Measurements from ENCODE around the gene POLD2. TPM values are rescaled to one million over a fixed set of nuclear protein-coding genes. Genes with fewer than 3 reads are reported as not detected.
A peak's percentile ranks its signal among the peaks of the same experiment; 100 is the strongest.

POLD2 gene
- total and polyA plus RNA-seq, 2 of the 8 experiments (the other 6 are each of a cell fraction or from before 2014, with no cell fraction given), result 148 to 214 TPM

DNA sequence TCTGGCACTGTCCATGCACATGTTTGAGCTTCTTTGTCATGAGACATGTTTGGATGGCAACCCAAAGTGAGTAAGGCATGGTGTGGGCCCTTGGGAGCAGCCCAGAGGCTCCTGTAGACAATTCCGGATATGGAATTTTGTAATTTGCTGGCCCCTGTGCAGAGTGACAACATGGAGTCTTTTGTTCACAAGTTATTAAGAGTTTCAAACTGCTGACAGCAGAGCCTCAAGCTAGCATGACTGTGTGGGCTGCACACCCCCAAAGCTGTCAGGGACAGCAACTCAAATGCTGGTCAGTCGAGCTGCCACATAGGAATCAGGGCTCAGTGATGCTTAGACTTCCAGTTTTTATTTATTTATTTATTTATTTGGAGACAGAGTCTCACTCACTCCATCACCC, 24.8 kb upstream of the POLD2 start:
- DNase-seq (ENCODE audit: low read depth in 1 of 2, low spot score in 2 of 2), result no peak
- no peak overlapping the region for H4K91ac ChIP-seq (replicated peaks; ENCODE audit: insufficient read length, low read length)
- H3K4me2 ChIP-seq (ENCODE audit: insufficient read depth in 1 of 2, low read depth in 2 of 2, low read length in 2 of 2), result no peak overlapping the region
- no peak overlapping the region for H3K27ac ChIP-seq (ENCODE audit: low read depth, low read length)
- no peak overlapping the region for H3K56ac ChIP-seq (replicated peaks; ENCODE audit: insufficient read length, low read depth, low read length)
- H3K23me2 ChIP-seq (ENCODE audit: low read depth, low read length), result peaks cover 8% of the 10 kb centered on the region; the same call in 1 of the 2 replicates
- no peak overlapping the region for H4K8ac ChIP-seq (ENCODE audit: extremely low read depth, insufficient read depth, low read length)
- H3K23ac ChIP-seq (ENCODE audit: insufficient read length), result no peak overlapping the region
- WGBS, 2 experiments (ENCODE audit: extremely low coverage in 1 of 2, insufficient coverage in 1 of 2, insufficient read length in 1 of 2, insufficient replicate concordance in 2 of 2, low coverage in 1 of 2, low lambda C conversion rate in 2 of 2, missing lambda C conversion rate in 1 of 2), result 91% methylated on average over 2 of the region's 2 CpGs; no CpG with 5 or more reads in 1 of the 2 experiments
- H4K20me1 ChIP-seq (replicated peaks in 1 of 2; ENCODE audit: control insufficient read depth in 1 of 2, insufficient read depth in 2 of 2, low read length in 2 of 2), result no peaks in the 10 kb centered on the region
- ChIA-PET POLR2A (ENCODE audit: partially characterized antibody) (interaction anchor here (1.2 to 1.8 kb wide), 3 partner anchors 15 to 60 kb away, joined by 3 to 7 read pairs (median 6); no protein-coding TSS in a partner anchor), CTCF (ENCODE audit: partially characterized antibody) (interaction anchor here (0.6 to 3.1 kb wide), 14 partner anchors 9 to 97 kb away, joined by 3 to 21 read pairs (median 4); no protein-coding TSS in a partner anchor)
- no peak overlapping the region for H3K9ac ChIP-seq (replicated peaks in 1 of 4; ENCODE audit: extremely low read depth in 1 of 4, low read depth in 3 of 4, low read length in 3 of 4)
- H2BK20ac ChIP-seq (ENCODE audit: low read length), result no peak overlapping the region
- no peaks in the 10 kb centered on the region for H3K79me2 ChIP-seq (ENCODE audit: control insufficient read depth in 1 of 2, insufficient read depth in 2 of 2, low read length in 2 of 2)
- no peak overlapping the region for H2BK5ac ChIP-seq (ENCODE audit: low read depth, low read length)
- no peak overlapping the region for H3K4ac ChIP-seq (replicated peaks; ENCODE audit: insufficient read length, low read depth, low read length)
- H3K27me3 ChIP-seq (replicated peaks in 1 of 4; ENCODE audit: control insufficient read depth in 3 of 4, extremely low read depth in 1 of 4, insufficient read depth in 3 of 4, low read length in 3 of 4), result peaks cover 13 to 27% (median 22%) of the 10 kb centered on the region in 4 experiments
- H3K36me3 ChIP-seq (ENCODE audit: control insufficient read depth in 2 of 4, insufficient read depth in 4 of 4, low read length in 3 of 4), result no peaks in the 10 kb centered on the region
- no peak overlapping the region for H2AK5ac ChIP-seq (ENCODE audit: low read depth, low read length)
- no peaks in the 10 kb centered on the region for H3K9me3 ChIP-seq (ENCODE audit: insufficient read depth in 2 of 2, low read depth in 1 of 2, low read length in 1 of 2)
- no peak overlapping the region for H2BK12ac ChIP-seq (ENCODE audit: low read depth, low read length)
- peaks cover 0 to 20% (median 8%) of the 10 kb centered on the region in 4 experiments; a peak in 4 of 7 replicates for H3K4me1 ChIP-seq (replicated peaks in 1 of 4; ENCODE audit: control insufficient read depth in 3 of 4, insufficient read depth in 4 of 4, low read length in 3 of 4)
- FAIRE-seq, result no peak
- no peak overlapping the region for H2AFZ ChIP-seq (ENCODE audit: low read length)
- no peak overlapping the region for H4K5ac ChIP-seq (ENCODE audit: insufficient read length, low read depth, low read length)
- H3K79me1 ChIP-seq (ENCODE audit: low read depth, low read length), result no peaks in the 10 kb centered on the region
- H2BK120ac ChIP-seq (replicated peaks; ENCODE audit: low read depth, low read length), result no peak overlapping the region
- H3K18ac ChIP-seq (ENCODE audit: extremely low read depth, low read length), result 0 out of 2 replicates have a peak overlapping the region, but pooled peaks have one; percentile 4
- no peak overlapping the region for H2BK15ac ChIP-seq (ENCODE audit: low read length)
- H3K14ac ChIP-seq (ENCODE audit: insufficient read length), result no peak overlapping the region
- H3K4me3 ChIP-seq (ENCODE audit: extremely low read depth in 1 of 4, insufficient read depth in 2 of 4, low read depth in 3 of 4, low read length in 4 of 4), result no peak overlapping the region
- no peak for TF ChIP-seq YY1 (IDR thresholded peaks at IDR 0.05; ENCODE audit: low read depth, low read length)
- no peak for TF ChIP-seq TBP (IDR thresholded peaks at IDR 0.05; ENCODE audit: low read depth, low read length)
- no peak for TF ChIP-seq HDAC6 (IDR thresholded peaks at IDR 0.05; ENCODE audit: low read depth, low read length)
- TF ChIP-seq POLR2A (IDR thresholded peaks at IDR 0.05; ENCODE audit: control extremely low read depth in 1 of 2, low read depth in 2 of 2, low read length in 2 of 2), result no peak
- no peak for TF ChIP-seq NRF1 (IDR thresholded peaks at IDR 0.05; ENCODE audit: low read depth, low read length)
- TF ChIP-seq, protein P1, sequence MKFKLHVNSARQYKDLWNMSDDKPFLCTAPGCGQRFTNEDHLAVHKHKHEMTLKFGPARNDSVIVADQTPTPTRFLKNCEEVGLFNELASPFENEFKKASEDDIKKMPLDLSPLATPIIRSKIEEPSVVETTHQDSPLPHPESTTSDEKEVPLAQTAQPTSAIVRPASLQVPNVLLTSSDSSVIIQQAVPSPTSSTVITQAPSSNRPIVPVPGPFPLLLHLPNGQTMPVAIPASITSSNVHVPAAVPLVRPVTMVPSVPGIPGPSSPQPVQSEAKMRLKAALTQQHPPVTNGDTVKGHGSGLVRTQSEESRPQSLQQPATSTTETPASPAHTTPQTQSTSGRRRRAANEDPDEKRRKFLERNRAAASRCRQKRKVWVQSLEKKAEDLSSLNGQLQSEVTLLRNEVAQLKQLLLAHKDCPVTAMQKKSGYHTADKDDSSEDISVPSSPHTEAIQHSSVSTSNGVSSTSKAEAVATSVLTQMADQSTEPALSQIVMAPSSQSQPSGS (IDR thresholded peaks at IDR 0.05; ENCODE audit: low read length), result no peak
- TF ChIP-seq ASH2L (IDR thresholded peaks at IDR 0.05; ENCODE audit: low read length), result no peak
- TF ChIP-seq CBX8 (IDR thresholded peaks at IDR 0.05; ENCODE audit: borderline replicate concordance, low read depth, low read length), result no peak
- no peak for TF ChIP-seq RXRA (IDR thresholded peaks at IDR 0.05; ENCODE audit: insufficient read depth, low read depth, low read length)
- TF ChIP-seq, protein P2, sequence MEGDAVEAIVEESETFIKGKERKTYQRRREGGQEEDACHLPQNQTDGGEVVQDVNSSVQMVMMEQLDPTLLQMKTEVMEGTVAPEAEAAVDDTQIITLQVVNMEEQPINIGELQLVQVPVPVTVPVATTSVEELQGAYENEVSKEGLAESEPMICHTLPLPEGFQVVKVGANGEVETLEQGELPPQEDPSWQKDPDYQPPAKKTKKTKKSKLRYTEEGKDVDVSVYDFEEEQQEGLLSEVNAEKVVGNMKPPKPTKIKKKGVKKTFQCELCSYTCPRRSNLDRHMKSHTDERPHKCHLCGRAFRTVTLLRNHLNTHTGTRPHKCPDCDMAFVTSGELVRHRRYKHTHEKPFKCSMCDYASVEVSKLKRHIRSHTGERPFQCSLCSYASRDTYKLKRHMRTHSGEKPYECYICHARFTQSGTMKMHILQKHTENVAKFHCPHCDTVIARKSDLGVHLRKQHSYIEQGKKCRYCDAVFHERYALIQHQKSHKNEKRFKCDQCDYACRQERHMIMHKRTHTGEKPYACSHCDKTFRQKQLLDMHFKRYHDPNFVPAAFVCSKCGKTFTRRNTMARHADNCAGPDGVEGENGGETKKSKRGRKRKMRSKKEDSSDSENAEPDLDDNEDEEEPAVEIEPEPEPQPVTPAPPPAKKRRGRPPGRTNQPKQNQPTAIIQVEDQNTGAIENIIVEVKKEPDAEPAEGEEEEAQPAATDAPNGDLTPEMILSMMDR (IDR thresholded peaks at IDR 0.05; ENCODE audit: control extremely low read depth in 1 of 3, insufficient read depth in 1 of 3, low read depth in 1 of 3, low read length in 3 of 3), result no peak

All from H1 (cell line).